Activated T-cell treated with anti-CD3 and anti-CD28 coated beads, Interleukin-2, amount 50 U/mL, for 4 hours (primary cell): ENCODE measurements around the gene SLC19A1. TPM values are rescaled to one million over a fixed set of nuclear protein-coding genes. Genes with fewer than 3 reads are reported as not detected.
"Not testable (repeated sequence)": the region's sequence is repeated elsewhere in the genome, so short reads cannot be mapped to it uniquely, and the experiment has no call there.

ENCODE experiments used
- ATAC-seq, 2 donors: fragments of 200-7000 bp; cut with Tn5 transposase; one replicate each; pipeline ENCODE4 v1.10.0; 2021
- DNase-seq: peaks from one replicate; pipeline ENCODE4 v3.0.0-alpha.2; 2020
- H3K27me3 Mint-ChIP-seq: one replicate; pipeline ENCODE4 v1.8.0; 2021; ENCODE audit warnings: low read depth, mixed read lengths
- H3K36me3 Mint-ChIP-seq: one replicate; pipeline ENCODE4 v1.8.0; 2022; ENCODE audit warnings: mixed read lengths; ENCODE audit not compliant: insufficient read depth
- H3K4me1 Mint-ChIP-seq: one replicate; pipeline ENCODE4 v1.8.0; 2021; ENCODE audit warnings: low read depth, mixed read lengths
- H3K4me3 Mint-ChIP-seq: one replicate; pipeline ENCODE4 v1.8.0; 2021; ENCODE audit warnings: mild to moderate bottlenecking, moderate library complexity, mixed read lengths
- H3K9me3 Mint-ChIP-seq: one replicate; pipeline ENCODE4 v1.8.0; 2021; ENCODE audit warnings: mixed read lengths
- total RNA-seq, 3 donors: library from RNA; stranded (reverse); gene quantifications; one replicate each; pipeline ENCODE4 v1.2.1, GENCODE V29; 2021

SLC19A1 gene
- total RNA-seq, 3 donors from 2014 or later: 69.0 to 94.9 (median 77.7) TPM

DNA sequence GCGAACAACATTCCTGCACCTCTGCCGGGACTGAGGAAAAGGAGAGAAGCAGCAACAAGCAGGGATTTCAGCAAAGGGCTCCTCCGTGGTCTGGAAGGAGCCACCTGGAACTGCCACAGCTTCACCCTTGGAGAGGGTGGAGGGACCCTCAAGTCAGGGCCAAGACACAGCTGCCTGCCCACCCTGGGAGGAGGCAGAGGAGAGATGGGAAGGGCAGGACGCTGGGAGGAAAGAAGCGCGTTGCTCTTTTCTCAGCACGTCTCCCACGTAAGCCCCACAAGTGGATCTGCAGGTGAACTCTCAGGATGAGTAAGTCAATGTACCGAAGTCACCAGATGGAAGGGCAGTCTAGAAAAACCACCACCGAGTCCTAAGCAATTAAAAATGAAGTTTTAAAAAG lies 39.6 kb downstream of the SLC19A1 start:
- no peaks in the 10 kb centered on the region for H3K36me3 Mint-ChIP-seq
- H3K4me1 Mint-ChIP-seq: peaks cover 1% of the 10 kb centered on the region
- no peak for ATAC-seq
- H3K27me3 Mint-ChIP-seq: no peaks in the 10 kb centered on the region
- no peaks in the 10 kb centered on the region for H3K9me3 Mint-ChIP-seq
- no peak for DNase-seq
- H3K4me3 Mint-ChIP-seq: no peak overlapping the region

DNA sequence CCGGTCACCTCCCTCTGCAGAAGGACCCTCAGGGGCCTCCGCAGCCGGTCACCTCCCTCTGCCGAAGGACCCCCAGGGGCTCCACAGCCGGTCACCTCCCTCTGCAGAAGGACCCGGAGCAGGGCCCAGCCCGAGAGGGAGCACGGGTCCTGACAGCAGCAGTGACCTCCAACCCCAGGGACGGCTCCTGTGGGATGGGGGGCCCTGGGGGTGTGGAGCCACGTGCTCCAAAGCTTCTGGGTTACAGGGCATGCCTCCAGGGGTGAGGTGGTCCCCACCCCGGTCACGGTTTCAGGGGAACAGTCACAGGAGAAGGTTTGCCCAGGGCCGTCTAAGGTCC lies 40.3 kb downstream of the SLC19A1 start:
- Mint-ChIP-seq H3K9me3 (no peaks in the 10 kb centered on the region), H3K36me3 (no peaks in the 10 kb centered on the region), H3K4me3 (no peak overlapping the region), H3K27me3 (no peaks in the 10 kb centered on the region), H3K4me1 (peaks cover 1% of the 10 kb centered on the region)
- no peak for ATAC-seq
- DNase-seq: no peak

DNA sequence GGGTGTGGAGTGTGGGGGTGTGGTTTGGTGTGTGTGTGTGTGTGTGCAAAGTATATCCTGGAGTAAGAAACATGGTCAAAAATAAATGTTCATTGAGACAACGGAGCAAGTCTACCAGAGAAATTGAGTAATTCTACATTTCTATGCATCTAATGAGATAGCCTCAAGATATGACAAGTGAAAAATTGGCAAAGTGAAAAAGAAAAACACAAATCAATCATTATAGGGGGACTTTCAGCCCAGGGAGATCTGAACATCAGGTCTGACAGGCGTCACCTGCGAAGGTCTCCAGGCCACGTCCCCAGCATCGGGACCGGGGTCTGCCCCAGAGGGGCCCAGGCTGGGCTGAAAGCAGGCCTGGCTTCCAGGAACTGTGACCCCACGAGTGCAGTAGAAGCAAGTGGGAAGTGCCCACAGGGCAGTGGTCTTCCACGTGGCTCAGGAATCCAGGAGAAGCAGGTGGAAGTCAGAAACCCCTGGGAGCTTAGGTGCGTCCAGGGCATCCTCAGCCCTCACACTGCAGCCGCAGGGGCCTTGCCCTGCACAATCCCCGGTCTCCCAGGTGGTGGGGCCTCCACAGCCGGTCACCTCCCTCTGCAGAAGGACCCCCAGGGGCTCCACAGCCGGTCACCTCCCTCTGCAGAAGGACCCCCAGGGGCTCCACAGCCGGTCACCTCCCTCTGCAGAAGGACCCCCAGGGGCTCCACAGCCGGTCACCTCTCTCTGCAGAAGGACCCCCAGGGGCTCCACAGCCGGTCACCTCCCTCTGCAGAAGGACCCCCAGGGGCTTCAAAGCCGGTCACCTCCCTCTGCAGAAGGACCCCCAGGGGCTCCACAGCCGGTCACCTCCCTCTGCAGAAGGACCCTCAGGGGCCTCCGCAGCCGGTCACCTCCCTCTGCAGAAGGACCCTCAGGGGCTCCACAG lies 40.9 kb downstream of the SLC19A1 start:
- not testable (repeated sequence) for DNase-seq, ATAC-seq, H3K4me3 Mint-ChIP-seq, H3K27me3 Mint-ChIP-seq, H3K36me3 Mint-ChIP-seq, H3K9me3 Mint-ChIP-seq, H3K4me1 Mint-ChIP-seq

DNA sequence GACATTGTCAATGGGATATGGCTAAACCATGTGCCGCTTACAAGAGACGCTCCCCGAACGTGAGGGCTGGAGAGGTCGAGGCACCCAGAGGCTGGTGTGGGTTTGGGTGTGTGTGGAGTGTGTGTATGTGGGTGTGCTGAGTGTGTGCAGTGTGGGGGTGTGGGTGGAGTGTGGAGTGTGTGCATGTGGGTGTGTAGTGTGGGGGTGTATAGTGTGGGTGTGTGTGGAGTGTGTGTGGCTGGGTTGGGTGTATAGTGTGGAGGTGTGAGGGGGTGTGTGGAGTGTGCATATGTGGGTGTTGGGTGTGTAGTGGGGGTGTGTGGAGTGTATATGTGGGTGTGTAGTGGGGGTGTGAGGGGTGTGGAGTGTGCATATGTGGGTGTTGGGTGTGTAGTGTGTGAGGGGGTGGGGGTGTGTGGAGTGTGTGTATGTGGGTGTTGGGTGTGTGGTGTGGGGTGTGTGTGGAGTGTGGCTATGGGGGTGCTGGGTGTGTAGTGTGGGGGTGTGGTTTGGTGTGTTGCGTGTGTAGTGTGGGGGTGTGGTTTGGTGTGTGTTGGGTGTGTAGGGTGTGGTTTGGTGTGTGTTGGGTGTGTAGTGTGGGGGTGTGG lies 42.2 kb downstream of the SLC19A1 start:
- Mint-ChIP-seq H3K4me3 (no peak overlapping the region), H3K36me3 (no peaks in the 10 kb centered on the region), H3K27me3 (no peaks in the 10 kb centered on the region), H3K9me3 (no peaks in the 10 kb centered on the region), H3K4me1 (peaks cover 1% of the 10 kb centered on the region)
- no peak for DNase-seq
- ATAC-seq: no peak

DNA sequence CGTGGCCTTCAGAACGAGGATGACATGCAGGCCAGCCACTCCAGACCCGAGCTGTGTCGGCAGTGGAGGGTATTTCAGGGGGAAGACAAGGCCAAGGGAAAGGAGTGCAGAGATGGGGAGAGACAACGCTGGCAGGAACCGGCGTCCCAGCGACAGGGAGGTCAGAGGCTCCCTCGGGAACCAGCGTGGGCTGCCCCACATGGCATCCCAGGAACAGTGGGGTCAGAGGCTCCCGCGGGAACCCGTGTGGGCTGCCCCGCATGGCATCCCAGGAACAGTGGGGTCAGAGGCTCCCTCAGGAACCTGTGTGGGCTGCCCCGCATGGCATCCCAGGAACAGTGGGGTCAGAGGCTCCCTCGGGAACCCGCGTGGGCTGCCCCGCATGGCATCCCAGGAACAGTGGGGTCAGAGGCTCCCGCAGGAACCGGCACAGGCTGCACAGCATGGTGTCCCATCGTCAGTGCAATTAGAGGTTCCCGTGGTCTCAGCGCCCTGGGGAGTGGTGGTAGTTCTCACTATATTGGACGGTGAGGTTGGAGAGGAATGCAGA lies 43.0 kb downstream of the SLC19A1 start:
- no peaks in the 10 kb centered on the region for H3K27me3 Mint-ChIP-seq
- no peaks in the 10 kb centered on the region for H3K9me3 Mint-ChIP-seq
- H3K36me3 Mint-ChIP-seq: no peaks in the 10 kb centered on the region
- ATAC-seq: no peak
- H3K4me1 Mint-ChIP-seq: peaks cover 1% of the 10 kb centered on the region
- no peak overlapping the region for H3K4me3 Mint-ChIP-seq
- DNase-seq: no peak

DNA sequence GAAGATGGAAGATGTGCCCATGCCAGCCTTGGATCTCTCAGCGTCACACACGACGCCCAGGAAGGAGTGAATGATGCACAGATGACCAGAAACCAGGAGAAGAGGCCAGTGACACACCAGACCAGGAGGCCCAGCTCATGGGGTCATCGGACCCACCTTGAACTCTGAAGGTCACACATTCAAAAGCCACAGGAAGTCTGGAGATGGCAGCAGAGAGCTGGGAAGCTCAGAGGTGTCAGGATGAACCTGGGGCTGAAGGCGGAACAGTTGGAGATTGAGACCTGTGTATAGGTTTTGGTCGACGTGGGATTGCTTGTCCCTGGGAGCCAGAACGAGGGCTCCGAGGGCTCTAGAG lies 43.6 kb downstream of the SLC19A1 start:
- Mint-ChIP-seq H3K4me3 (no peak overlapping the region), H3K36me3 (no peaks in the 10 kb centered on the region), H3K4me1 (peaks cover 1% of the 10 kb centered on the region), H3K27me3 (no peaks in the 10 kb centered on the region), H3K9me3 (no peaks in the 10 kb centered on the region)
- no peak for ATAC-seq
- no peak for DNase-seq

DNA sequence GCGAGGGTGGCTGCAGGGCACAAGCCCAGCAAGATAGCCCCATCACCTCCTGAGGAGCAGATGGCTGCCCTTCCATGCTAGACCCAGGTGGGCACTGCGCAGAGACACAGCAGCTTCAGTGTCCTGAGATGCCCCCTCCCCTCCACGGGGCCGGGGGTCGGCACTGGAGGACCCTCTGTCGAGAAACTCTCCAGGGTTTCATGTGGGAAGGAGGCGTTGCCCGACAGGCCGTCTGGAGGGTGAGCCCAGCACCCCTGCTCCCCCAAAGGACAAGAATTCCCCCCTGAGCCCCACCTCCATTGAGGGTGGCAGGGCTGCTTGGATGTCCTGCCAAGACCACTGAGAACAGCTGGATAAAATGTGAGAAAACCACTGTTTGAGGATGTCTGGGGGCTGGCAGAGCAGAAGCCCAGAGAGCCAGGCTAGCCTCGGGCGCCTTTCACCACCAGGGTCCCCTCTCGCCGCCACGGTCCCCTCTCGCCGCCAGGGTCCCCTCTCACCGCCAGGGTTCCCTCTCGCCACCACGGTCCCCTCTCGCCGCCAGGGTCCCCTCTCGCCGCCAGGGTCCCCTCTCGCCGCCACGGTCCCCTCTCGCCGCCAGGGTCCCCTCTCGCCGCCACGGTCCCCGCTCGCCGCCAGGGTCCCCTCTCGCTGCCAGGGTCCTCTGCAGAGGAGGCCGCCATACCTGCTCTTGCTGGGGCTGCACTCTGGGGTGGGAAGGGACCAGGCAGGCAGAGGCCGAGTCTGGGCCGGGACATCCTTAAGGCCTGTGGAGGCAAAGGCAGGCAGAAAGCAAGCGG lies 44.2 kb downstream of the SLC19A1 start:
- ATAC-seq (no peak), DNase-seq (no peak)
- no peaks in the 10 kb centered on the region for H3K9me3 Mint-ChIP-seq
- H3K4me3 Mint-ChIP-seq: no peak overlapping the region
- H3K36me3 Mint-ChIP-seq: no peaks in the 10 kb centered on the region
- H3K4me1 Mint-ChIP-seq: peaks cover 1% of the 10 kb centered on the region
- no peaks in the 10 kb centered on the region for H3K27me3 Mint-ChIP-seq

DNA sequence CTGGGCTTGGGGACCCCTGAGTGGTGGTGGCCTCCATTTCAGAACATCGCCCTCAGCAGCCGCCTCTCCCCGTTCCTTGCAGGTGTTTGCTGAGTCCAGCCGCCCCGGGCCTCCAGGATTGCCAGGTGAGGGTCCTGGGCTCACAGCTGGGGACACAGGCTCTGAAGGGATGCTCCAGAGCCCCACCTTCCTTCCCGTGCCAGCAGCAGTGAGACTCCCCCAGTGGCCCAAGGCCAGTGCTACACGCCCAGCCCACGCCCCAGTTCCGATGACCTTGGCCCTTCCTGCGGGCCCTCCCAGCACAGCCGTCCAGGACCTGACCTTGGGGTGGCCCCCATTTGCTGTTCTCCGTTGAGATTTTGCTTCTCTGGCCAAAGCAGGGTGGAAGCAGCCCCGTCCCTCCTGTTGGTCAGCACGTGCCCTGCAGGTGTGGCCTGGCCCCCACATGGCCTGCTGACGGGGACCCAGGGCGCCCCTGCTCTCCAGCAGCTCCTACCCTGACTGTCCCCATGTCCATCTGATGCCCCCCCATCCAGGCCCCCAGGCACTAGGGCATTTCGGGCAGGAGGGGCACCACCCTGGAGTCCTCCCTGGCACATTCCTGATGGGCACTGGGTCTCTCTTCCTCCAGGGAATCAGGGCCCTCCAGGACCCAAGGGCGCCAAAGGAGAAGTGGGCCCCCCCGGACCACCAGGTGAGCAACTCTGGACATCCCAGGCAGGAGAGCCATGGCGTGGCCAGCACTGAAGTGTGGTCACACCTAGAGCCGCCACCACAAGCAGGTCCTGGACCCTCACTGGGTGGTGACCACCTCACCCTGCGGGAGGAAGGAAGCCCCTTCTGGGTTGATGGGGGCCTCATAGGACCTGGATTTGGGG lies 45.0 kb downstream of the SLC19A1 start:
- ATAC-seq: no peak
- Mint-ChIP-seq H3K9me3 (no peaks in the 10 kb centered on the region), H3K27me3 (no peaks in the 10 kb centered on the region), H3K4me1 (peaks cover 1% of the 10 kb centered on the region), H3K36me3 (no peaks in the 10 kb centered on the region), H3K4me3 (no peak overlapping the region)
- no peak for DNase-seq

DNA sequence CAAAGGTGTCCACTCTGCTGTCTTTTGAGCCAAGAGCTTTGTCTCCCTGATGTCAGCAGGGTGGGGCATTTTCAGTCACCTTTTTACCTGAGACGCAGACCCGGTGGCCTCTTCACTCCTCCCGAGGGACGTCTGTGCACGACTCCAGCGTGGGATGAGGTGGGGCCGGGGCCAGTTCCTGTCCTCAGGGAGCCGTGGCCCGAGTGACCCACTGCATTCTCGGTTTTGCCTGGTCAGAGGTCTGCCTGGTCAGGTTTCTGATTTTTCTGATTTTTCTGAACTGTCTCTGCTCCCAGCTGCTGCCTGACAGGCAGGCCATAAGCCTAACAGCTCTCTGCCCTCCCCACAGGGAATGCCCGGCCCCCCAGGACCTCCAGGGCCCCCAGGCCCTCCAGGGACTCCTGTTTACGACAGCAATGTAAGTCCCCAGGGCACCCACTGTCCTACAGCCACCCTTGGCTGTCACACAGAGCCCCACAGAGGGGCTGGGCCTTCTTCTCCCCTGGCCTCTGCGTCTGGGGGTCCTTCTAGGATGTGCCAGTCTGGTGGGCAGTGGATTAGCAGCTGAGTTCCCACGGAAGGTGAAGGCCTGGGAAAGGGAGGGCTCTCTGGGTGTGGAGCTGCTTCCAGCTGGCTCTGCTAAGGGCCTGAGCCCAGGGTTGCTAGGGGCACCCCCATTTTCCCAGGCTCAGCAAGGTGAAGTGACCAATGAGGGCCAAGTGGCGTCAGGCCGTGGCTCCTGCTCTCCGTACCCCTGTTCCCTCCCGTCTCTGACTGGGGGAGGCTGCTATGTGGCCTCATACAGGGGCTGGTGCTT lies 45.9 kb downstream of the SLC19A1 start:
- Mint-ChIP-seq H3K9me3 (no peaks in the 10 kb centered on the region), H3K4me3 (no peak overlapping the region), H3K36me3 (no peaks in the 10 kb centered on the region), H3K4me1 (peaks cover 1% of the 10 kb centered on the region), H3K27me3 (no peaks in the 10 kb centered on the region)
- ATAC-seq (no peak), DNase-seq (no peak)

DNA sequence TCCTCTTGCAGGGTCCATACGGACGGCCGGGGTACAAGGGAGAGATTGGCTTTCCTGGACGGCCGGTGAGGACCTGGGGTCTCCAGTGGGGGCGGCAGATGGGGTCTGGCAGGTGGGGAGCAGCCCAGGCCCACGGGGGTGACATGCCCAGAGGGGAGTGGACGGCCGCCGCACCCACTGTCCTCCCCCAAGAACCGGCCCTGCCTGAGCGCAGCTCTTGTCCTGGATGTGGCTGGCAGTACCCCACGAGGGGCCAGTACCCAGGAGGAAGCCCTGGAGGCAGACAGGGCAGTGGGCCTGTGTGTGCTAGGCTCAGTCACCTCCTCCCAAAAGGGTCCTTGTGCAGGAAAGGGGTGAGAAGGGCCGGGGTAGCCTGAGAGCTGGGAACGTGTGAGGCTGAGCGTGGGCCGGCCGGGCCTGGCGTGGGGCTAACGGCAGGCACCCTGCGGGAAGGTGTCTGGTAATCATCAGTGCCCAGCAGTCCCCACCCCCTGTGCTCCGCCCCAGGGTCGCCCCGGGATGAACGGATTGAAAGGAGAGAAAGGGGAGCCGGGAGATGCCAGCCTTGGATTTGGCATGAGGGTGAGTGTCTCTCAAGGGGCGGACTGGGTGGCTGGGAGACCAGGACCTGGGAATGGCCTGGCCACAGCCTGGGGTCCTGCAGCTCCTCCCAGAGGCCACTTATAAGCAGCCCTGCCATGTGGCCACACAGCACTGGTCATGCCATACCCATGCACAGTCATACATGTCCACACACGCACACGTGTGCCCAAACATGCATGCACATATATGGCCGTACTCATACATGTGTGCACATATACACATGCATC lies 47.2 kb downstream of the SLC19A1 start:
- Mint-ChIP-seq H3K4me3 (no peak overlapping the region), H3K4me1 (peaks cover 1% of the 10 kb centered on the region), H3K27me3 (no peaks in the 10 kb centered on the region), H3K9me3 (no peaks in the 10 kb centered on the region), H3K36me3 (no peaks in the 10 kb centered on the region)
- ATAC-seq (no peak), DNase-seq (no peak)

DNA sequence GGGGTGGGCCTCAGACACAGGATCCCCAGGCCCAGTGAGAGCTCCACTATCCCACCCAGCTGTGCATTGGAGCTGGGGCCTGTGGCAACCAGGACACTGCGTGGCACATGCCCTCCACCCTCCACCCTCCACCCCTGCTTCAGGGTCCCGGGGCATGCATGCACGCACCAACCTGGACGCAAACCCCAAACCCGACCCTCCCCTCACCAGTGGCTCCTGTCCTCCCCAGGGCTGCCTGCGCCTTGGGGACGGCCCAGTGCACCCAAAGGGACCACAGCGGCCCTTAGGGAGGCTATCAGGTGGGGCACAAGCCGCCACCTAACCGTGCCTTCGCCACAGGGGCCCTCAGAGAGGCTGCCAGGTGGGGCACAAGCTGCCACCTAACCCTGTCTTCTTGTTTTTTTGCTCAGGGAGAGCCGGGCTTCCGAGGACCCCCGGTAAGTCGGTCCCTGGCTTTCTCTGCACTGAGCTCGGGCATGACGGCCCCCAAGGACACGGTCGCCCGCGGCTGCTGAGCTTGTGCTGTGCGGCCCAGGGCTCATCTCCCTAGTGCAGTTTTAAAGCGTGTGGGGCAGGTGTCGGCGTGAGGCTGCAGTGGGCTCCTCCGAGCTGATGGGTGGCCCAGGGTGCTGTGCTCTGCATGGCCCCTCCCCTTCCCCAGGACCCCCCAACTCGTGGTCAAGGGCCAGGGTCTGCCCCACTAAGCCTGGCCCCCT lies 47.9 kb downstream of the SLC19A1 start:
- no peak overlapping the region for H3K4me3 Mint-ChIP-seq
- ATAC-seq (no peak), DNase-seq (no peak)
- H3K27me3 Mint-ChIP-seq: no peaks in the 10 kb centered on the region
- no peaks in the 10 kb centered on the region for H3K36me3 Mint-ChIP-seq
- H3K4me1 Mint-ChIP-seq: no peaks in the 10 kb centered on the region
- H3K9me3 Mint-ChIP-seq: no peaks in the 10 kb centered on the region

DNA sequence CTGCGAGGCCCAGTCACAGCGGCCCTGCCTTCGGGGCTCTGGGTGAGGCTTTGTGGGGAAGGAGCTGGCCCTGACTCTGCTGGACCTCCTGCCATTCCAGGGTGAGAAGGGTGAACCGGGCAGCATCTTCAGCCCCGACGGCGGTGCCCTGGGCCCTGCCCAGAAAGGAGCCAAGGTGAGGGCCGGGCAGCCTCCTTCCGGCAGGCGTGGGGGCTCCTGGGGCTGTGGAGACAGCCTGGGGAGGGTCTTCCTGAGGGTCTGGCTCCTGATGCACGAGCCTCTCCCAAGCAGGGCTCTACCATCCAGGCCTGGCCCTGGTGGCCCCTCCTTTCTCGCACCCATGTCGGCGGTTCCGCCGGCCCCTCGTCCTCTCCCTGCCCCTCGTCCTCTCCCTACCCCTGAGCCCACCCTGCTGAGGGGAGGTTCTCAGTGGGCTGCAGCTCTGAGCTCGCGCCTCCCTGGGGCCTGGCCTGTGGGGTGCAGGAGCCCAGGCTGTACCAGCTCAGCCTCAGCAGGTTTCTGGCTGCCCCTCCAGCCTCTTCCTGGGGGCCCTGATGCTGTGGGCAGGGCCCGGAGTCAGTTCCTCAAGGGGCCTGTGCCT lies 48.7 kb downstream of the SLC19A1 start:
- Mint-ChIP-seq H3K27me3 (no peaks in the 10 kb centered on the region), H3K9me3 (no peaks in the 10 kb centered on the region), H3K4me1 (peaks cover 2% of the 10 kb centered on the region), H3K4me3 (no peak overlapping the region), H3K36me3 (no peaks in the 10 kb centered on the region)
- ATAC-seq (no peak), DNase-seq (no peak)
